HepG2 (cell line): ENCODE data around the gene PODXL. TPM values are rescaled to one million over a fixed set of nuclear protein-coding genes. Genes with fewer than 3 reads are reported as not detected.

Experiments used
- ATAC-seq: fragments of 200-7000 bp; cut with Tn5 transposase; 3 replicates; pipeline ENCODE4 v1.9.1; 2020; ENCODE audit warnings: mild to moderate bottlenecking, moderate library complexity
- BruUV-seq: library from RNA; stranded (reverse); fragments of 400-500 nt; replicated peaks from 2 replicates; lab custom pipeline; 2021; lab: Mats Ljungman, UMichigan
- CTCF ChIA-PET: fragments of 300-600 bp; formaldehyde crosslinking; extraction: SDS; loops from one replicate; lab custom pipeline; 2021; ENCODE audit warnings: low total read pairs, inconsistent platforms, low intra/inter-chr PET ratio; lab: Yijun Ruan, JAX
- POLR2A ChIA-PET: fragments of 350-600 bp; sonication (Branson Sonifier 250); formaldehyde crosslinking; loops from one replicate; lab custom pipeline; 2020; ENCODE audit warnings: antibody characterized with exemption, inconsistent platforms; lab: Yijun Ruan, JAX
- DNase-seq: peaks from one replicate; pipeline ENCODE4 v3.0.0-alpha.2; 2015; ENCODE audit warnings: low spot score
- FAIRE-seq: peaks from 3 replicates; lab custom pipeline; 2011; peaks lifted over from hg19 to GRCh38; lab: Jason Lieb, UNC
- H2AFZ ChIP-seq: one replicate; pipeline ENCODE4 v1.6.1; 2011; ENCODE audit warnings: low read length, inconsistent platforms
- H3K27ac ChIP-seq: fragments of 300-600 bp; 3 replicates; pipeline ENCODE4 v1.8.0; 2011; ENCODE audit warnings: mixed run types, mild to moderate bottlenecking, mixed read lengths, low read length, inconsistent platforms; ENCODE audit not compliant: insufficient read depth; ENCODE audit errors: extremely low read length
- H3K27me3 ChIP-seq, 2 experiments: fragments of 200-600 bp in 1 of 2; 2 replicates in 1 of 2; 3 replicates in 1 of 2; pipeline versions ENCODE4 v1.6.0 to v1.8.0; 2011; ENCODE audit warnings: low read length in 2 of 2, mild to moderate bottlenecking in 2 of 2, moderate library complexity in 2 of 2, inconsistent platforms in 1 of 2; ENCODE audit not compliant: insufficient read depth in 2 of 2, control insufficient read depth in 1 of 2
- H3K36me3 ChIP-seq, 2 experiments: fragments of 200-600 bp in 1 of 2; replicated peaks in 1 of 2; 2 replicates in 1 of 2; 3 replicates in 1 of 2; pipeline versions ENCODE4 v1.5.1 to v1.8.0; 2011; ENCODE audit warnings: low read length in 2 of 2, inconsistent platforms in 1 of 2; ENCODE audit not compliant: insufficient read depth in 2 of 2, control insufficient read depth in 1 of 2
- H3K4me1 ChIP-seq: 2 replicates; pipeline ENCODE4 v1.5.1; 2012; ENCODE audit warnings: low read length, inconsistent platforms; ENCODE audit not compliant: insufficient read depth
- H3K4me2 ChIP-seq: 2 replicates; pipeline ENCODE4 v1.6.0; 2011; ENCODE audit warnings: low read depth, low read length, inconsistent platforms
- H3K4me3 ChIP-seq, 3 experiments: fragments of 200-600 bp in 1 of 3; sonication (generic), shearing (Covaris generic) in 1 of 3; replicated peaks in 1 of 3; 2 replicates each; pipeline ENCODE4 v1.5.1; 2011 to 2016; ENCODE audit warnings: low read length in 3 of 3, inconsistent platforms in 2 of 3, low read depth in 2 of 3, mild to moderate bottlenecking in 2 of 3, control low read depth in 1 of 3, mixed read lengths in 1 of 3; ENCODE audit not compliant: insufficient read depth in 1 of 3
- H3K79me2 ChIP-seq: one replicate; pipeline ENCODE4 v1.6.1; 2011; ENCODE audit warnings: low read length, inconsistent platforms; ENCODE audit not compliant: insufficient read depth
- H3K9ac ChIP-seq: 2 replicates; pipeline ENCODE4 v1.6.0; 2011; ENCODE audit warnings: mild to moderate bottlenecking, low read depth, low read length, inconsistent platforms; ENCODE audit not compliant: insufficient read depth
- H3K9me3 ChIP-seq: 2 replicates; pipeline ENCODE4 v1.5.1; 2012; ENCODE audit warnings: mild to moderate bottlenecking, low read length
- H4K20me1 ChIP-seq: 2 replicates; pipeline ENCODE4 v1.6.0; 2011; ENCODE audit warnings: inconsistent platforms, mild to moderate bottlenecking, low read length, moderate library complexity; ENCODE audit not compliant: insufficient read depth
- NKX3-1 ChIP-seq: sonication (generic); formaldehyde crosslinking; IDR thresholded peaks from 2 replicates; pipeline ENCODE4 v1.5.0; 2020; ENCODE audit warnings: missing genetic modification reagents
- NR0B2 ChIP-seq: sonication (generic); formaldehyde crosslinking; IDR thresholded peaks from 2 replicates; pipeline ENCODE4 v1.4.0; 2020; ENCODE audit warnings: mild to moderate bottlenecking, missing genetic modification reagents
- ZNF124 ChIP-seq: sonication (generic); formaldehyde crosslinking; IDR thresholded peaks from 2 replicates; pipeline ENCODE4 v1.4.0; 2020; ENCODE audit warnings: missing genetic modification reagents
- WGBS: methylation state at CpG from one replicate; pipeline ENCODE4 v1.1.6; 2017; ENCODE audit warnings: low lambda C conversion rate; 5-methylcytosine and 5-hydroxymethylcytosine counted together
- in situ Hi-C: cut with HindIII; loops from 2 replicates; pipeline ENCODE4 v1.10.0; 2017; ENCODE audit warnings: low pct_unique_long_range_greater_than_20kb; ENCODE audit not compliant: extremely low pct_ligation_motif_present
- intact Hi-C: fragments of 100-400 bp; cut with micrococcal nuclease; formaldehyde crosslinking; loops from one replicate; pipeline ENCODE4 v1.10.0; 2022; ENCODE audit not compliant: unreplicated experiment
- polyA plus RNA-seq, 8 experiments: library from polyadenylated mRNA; depleted of rRNA in 3 of 8; stranded (reverse) in 7 of 8; unstranded in 1 of 8; fragments of >200 nt; fragmentation: Illumina TruSeq in 4 of 8; extraction: Trizol in 4 of 8; gene quantifications; 2 replicates each; pipeline versions ENCODE4 v1.2.1 to v1.2.3, GENCODE V29; 2011 to 2016; ENCODE audit warnings: low read depth in 4 of 8, missing spikeins in 1 of 8, mixed read lengths in 1 of 8; ENCODE audit not compliant: insufficient read depth in 1 of 8
- total RNA-seq, 5 experiments: library from RNA; depleted of rRNA; stranded (reverse); fragments of >200 nt; fragmentation: Illumina TruSeq; extraction: Trizol; gene quantifications; 2 replicates each; pipeline ENCODE4 v1.2.3, GENCODE V29; 2016; ENCODE audit warnings: low read depth in 1 of 5

Gene PODXL
- total and polyA plus RNA-seq, 2 of the 13 experiments (the other 11 are each of a cell fraction or from before 2014, with no cell fraction given), result 0.22 to 0.54 TPM

DNA sequence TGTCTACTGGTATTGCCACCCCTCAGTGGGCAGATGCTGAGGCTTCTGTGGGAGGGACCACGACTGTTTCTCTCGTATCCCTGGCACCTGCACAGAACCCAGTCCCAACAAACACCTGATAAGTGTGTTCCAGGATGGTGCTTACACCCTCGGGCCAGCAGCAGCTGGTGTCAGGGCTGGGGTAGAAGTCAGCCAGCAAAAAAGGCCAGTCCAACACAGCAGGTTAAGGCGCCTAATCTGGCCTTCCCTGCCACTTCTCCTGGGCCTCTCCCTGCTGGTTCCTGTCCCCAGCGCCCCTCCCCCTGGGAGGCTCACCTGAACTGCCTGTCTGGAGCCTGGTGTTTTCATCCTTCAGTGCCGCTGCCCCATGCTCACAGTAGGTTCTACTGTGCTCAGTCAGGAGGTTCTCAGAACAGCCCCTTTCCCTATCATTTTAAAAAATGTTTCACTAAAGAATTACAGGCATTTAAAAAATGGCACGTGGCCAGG, 20.0 kb downstream of the PODXL start:
- in situ Hi-C loops, result no loop called here
- H3K36me3 ChIP-seq, result no peaks in the 10 kb centered on the region
- no peaks in the 10 kb centered on the region for H3K9me3 ChIP-seq
- FAIRE-seq (no peak), DNase-seq (no peak), ATAC-seq (no peak)
- peaks cover 3 to 24% of the 10 kb centered on the region in 2 experiments; a peak in 3 of 5 replicates for H3K27me3 ChIP-seq
- no peak overlapping the region for H3K4me3 ChIP-seq
- peaks cover 16% of the 10 kb centered on the region for H3K4me1 ChIP-seq
- H4K20me1 ChIP-seq, result no peaks in the 10 kb centered on the region
- no peak overlapping the region for H3K27ac ChIP-seq
- H3K9ac ChIP-seq, result no peak overlapping the region
- CTCF ChIA-PET, result no interaction called here
- TF ChIP-seq ZNF124 (CRISPR knock-in tag), result no peak
- no peak for TF ChIP-seq NKX3-1 (CRISPR knock-in tag)
- H3K4me2 ChIP-seq, result no peak overlapping the region
- 35% methylated on average over 4 of the region's 7 CpGs for WGBS
- H3K79me2 ChIP-seq, result no peaks in the 10 kb centered on the region
- no TSS peak for BruUV-seq
- POLR2A ChIA-PET, result no interaction called here
- intact Hi-C loops, result no loop called here
- no peak overlapping the region for H2AFZ ChIP-seq

- H4K20me1 ChIP-seq, result no peaks in the 10 kb centered on the region
- in situ Hi-C loops, result no loop called here
- no peak for TF ChIP-seq NR0B2
These were observed 22.6 kb downstream of the PODXL start for GRCh38 chr7:131533566-131534561.

More at GRCh38 chr7:131533566-131534561, 22.6 kb downstream of the PODXL start:
- Histone ChIP-seq H3K4me3 (no peak overlapping the region), H3K27ac (no peak overlapping the region), H3K4me1 (no peaks in the 10 kb centered on the region), H3K79me2 (no peaks in the 10 kb centered on the region), H3K9ac (no peak overlapping the region), H3K36me3 (no peaks in the 10 kb centered on the region), H2AFZ (no peak overlapping the region), H3K9me3 (no peaks in the 10 kb centered on the region), H3K4me2 (no peak overlapping the region), H3K27me3 (peaks cover 3 to 20% of the 10 kb centered on the region in 2 experiments; a peak in 2 of 5 replicates)
- FAIRE-seq (no peak), DNase-seq (no peak), ATAC-seq (no peak)
- CTCF ChIA-PET, result no interaction called here
- POLR2A ChIA-PET, result no interaction called here
- intact Hi-C loops, result no loop called here
- WGBS, result 14% methylated on average over 10 of the region's 15 CpGs
- no TSS peak for BruUV-seq
